HepG2 (cell line): Measurements from ENCODE around the gene ADCY9. TPM values are rescaled to one million over a fixed set of nuclear protein-coding genes. Genes with fewer than 3 reads are reported as not detected.

Experiments
- AKAP8 ChIP-seq: sonication (generic); formaldehyde crosslinking; IDR thresholded peaks from 2 replicates; pipeline ENCODE4 v1.5.1; 2020; ENCODE audit warnings: mild to moderate bottlenecking, missing genetic modification reagents
- ASH2L ChIP-seq: fragments of 300-600, 200-600 bp; sonication (generic); IDR thresholded peaks from 2 replicates; pipeline ENCODE4 v1.7.0; 2017; ENCODE audit warnings: low read depth, mild to moderate bottlenecking, moderate library complexity, mixed read lengths, low read length; ENCODE audit not compliant: insufficient read length
- ATRX ChIP-seq: sonication (generic); formaldehyde crosslinking; IDR thresholded peaks from 2 replicates; pipeline ENCODE4 v1.4.0; 2020; ENCODE audit warnings: missing genetic modification reagents, borderline replicate concordance
- BCL3 ChIP-seq: sonication (generic); formaldehyde crosslinking; IDR thresholded peaks from 2 replicates; pipeline ENCODE4 v1.5.1; 2020; ENCODE audit warnings: mild to moderate bottlenecking, missing genetic modification reagents, moderate library complexity
- BRF2 ChIP-seq: sonication (generic); formaldehyde crosslinking; IDR thresholded peaks from 2 replicates; pipeline ENCODE4 v1.8.1; 2022; ENCODE audit warnings: mild to moderate bottlenecking, missing genetic modification reagents
- CCDC6 ChIP-seq: sonication (generic); formaldehyde crosslinking; IDR thresholded peaks from 2 replicates; pipeline ENCODE4 v1.8.1; 2022; ENCODE audit warnings: mild to moderate bottlenecking, missing genetic modification reagents, moderate library complexity
- CEBPG ChIP-seq: IDR thresholded peaks from 2 replicates; pipeline ENCODE4 v1.6.1; 2016
- CREB3 ChIP-seq: sonication (generic); formaldehyde crosslinking; IDR thresholded peaks from 2 replicates; pipeline ENCODE4 v1.5.0; 2020; ENCODE audit warnings: missing genetic modification reagents
- HES4 ChIP-seq: sonication (generic); formaldehyde crosslinking; IDR thresholded peaks from 2 replicates; pipeline ENCODE4 v1.9.0; 2021; ENCODE audit warnings: mild to moderate bottlenecking, missing genetic modification reagents, borderline replicate concordance
- MIXL1 ChIP-seq: IDR thresholded peaks from 2 replicates; pipeline ENCODE4 v1.6.1; 2016
- NFRKB ChIP-seq: fragments of 450-650 bp; IDR thresholded peaks from 2 replicates; pipeline ENCODE4 v1.6.1; 2017
- PAX8 ChIP-seq: sonication (generic); formaldehyde crosslinking; IDR thresholded peaks from 2 replicates; pipeline ENCODE4 v1.8.0; 2022; ENCODE audit warnings: mild to moderate bottlenecking, missing genetic modification reagents, borderline replicate concordance
- RNF219 ChIP-seq: sonication (generic); formaldehyde crosslinking; IDR thresholded peaks from 2 replicates; pipeline ENCODE4 v1.5.0; 2020; ENCODE audit warnings: mild to moderate bottlenecking, missing genetic modification reagents
- SMAD3 ChIP-seq: sonication (generic); formaldehyde crosslinking; IDR thresholded peaks from 2 replicates; pipeline ENCODE4 v1.4.0; 2020; ENCODE audit warnings: missing genetic modification reagents
- SNAI1 ChIP-seq: sonication (generic); formaldehyde crosslinking; IDR thresholded peaks from 2 replicates; pipeline ENCODE4 v1.5.0; 2020; ENCODE audit warnings: mild to moderate bottlenecking, missing genetic modification reagents, borderline replicate concordance
- SP140L ChIP-seq: sonication (generic); formaldehyde crosslinking; IDR thresholded peaks from 2 replicates; pipeline ENCODE4 v1.4.0; 2020; ENCODE audit warnings: missing genetic modification reagents, borderline replicate concordance
- SPEN ChIP-seq: sonication (generic); formaldehyde crosslinking; IDR thresholded peaks from 2 replicates; pipeline ENCODE4 v1.5.1; 2020; ENCODE audit warnings: low read depth, mild to moderate bottlenecking, missing genetic modification reagents
- THAP7 ChIP-seq: sonication (generic); formaldehyde crosslinking; IDR thresholded peaks from 2 replicates; pipeline ENCODE4 v1.8.1; 2023; ENCODE audit warnings: mild to moderate bottlenecking, missing genetic modification reagents
- ZBTB38 ChIP-seq: sonication (generic); formaldehyde crosslinking; IDR thresholded peaks from 2 replicates; pipeline ENCODE4 v1.5.1; 2020; ENCODE audit warnings: mild to moderate bottlenecking, missing genetic modification reagents
- ZNF10 ChIP-seq: sonication (generic); formaldehyde crosslinking; IDR thresholded peaks from 2 replicates; pipeline ENCODE4 v1.4.0; 2020; ENCODE audit warnings: mild to moderate bottlenecking, low read depth, missing genetic modification reagents, borderline replicate concordance
- ZNF550 ChIP-seq: sonication (generic); formaldehyde crosslinking; IDR thresholded peaks from 2 replicates; pipeline ENCODE4 v1.4.0; 2020; ENCODE audit warnings: mild to moderate bottlenecking, missing genetic modification reagents, borderline replicate concordance
- ZNF605 ChIP-seq: sonication (generic); formaldehyde crosslinking; IDR thresholded peaks from 2 replicates; pipeline ENCODE4 v1.8.0; 2022; ENCODE audit warnings: mild to moderate bottlenecking, missing genetic modification reagents
- ZNF672 ChIP-seq: sonication (generic); formaldehyde crosslinking; IDR thresholded peaks from 2 replicates; pipeline ENCODE4 v1.8.1; 2022; ENCODE audit warnings: missing genetic modification reagents
- ZNF746 ChIP-seq: sonication (generic); formaldehyde crosslinking; IDR thresholded peaks from 2 replicates; pipeline ENCODE4 v1.8.0; 2022; ENCODE audit warnings: mild to moderate bottlenecking, missing genetic modification reagents
- ZNF841 ChIP-seq: sonication (generic); formaldehyde crosslinking; IDR thresholded peaks from 2 replicates; pipeline ENCODE4 v1.8.1; 2023; ENCODE audit warnings: missing genetic modification reagents, borderline replicate concordance
- polyA plus RNA-seq, 8 experiments: library from polyadenylated mRNA; depleted of rRNA in 3 of 8; stranded (reverse) in 7 of 8; unstranded in 1 of 8; fragments of >200 nt; fragmentation: Illumina TruSeq in 4 of 8; extraction: Trizol in 4 of 8; gene quantifications; 2 replicates each; pipeline versions ENCODE4 v1.2.1 to v1.2.3, GENCODE V29; 2011 to 2016; ENCODE audit warnings: low read depth in 4 of 8, missing spikeins in 1 of 8, mixed read lengths in 1 of 8; ENCODE audit not compliant: insufficient read depth in 1 of 8
- total RNA-seq, 5 experiments: library from RNA; depleted of rRNA; stranded (reverse); fragments of >200 nt; fragmentation: Illumina TruSeq; extraction: Trizol; gene quantifications; 2 replicates each; pipeline ENCODE4 v1.2.3, GENCODE V29; 2016; ENCODE audit warnings: low read depth in 1 of 5

Gene ADCY9
- total and polyA plus RNA-seq, 2 of the 13 experiments (the other 11 are each of a cell fraction or from before 2014, with no cell fraction given), result 11.2 to 13.9 TPM

- TF ChIP-seq ZNF605 (CRISPR knock-in tag) (peak; percentile 51; the same call in 1 of the 2 replicates), AKAP8 (0 out of 2 replicates have a peak, but pooled peaks have one; percentile 33), RNF219 (CRISPR knock-in tag) (no peak), ZNF550 (no peak), SMAD3 (CRISPR knock-in tag) (no peak), ZBTB38 (CRISPR knock-in tag) (0 out of 2 replicates have a peak, but pooled peaks have one; percentile 15), THAP7 (CRISPR knock-in tag) (no peak), ZNF10 (no peak), SPEN (CRISPR knock-in tag) (peak; percentile 64; the same call in 1 of the 2 replicates), SP140L (CRISPR knock-in tag) (no peak), CCDC6 (CRISPR knock-in tag) (no peak), BRF2 (CRISPR knock-in tag) (no peak), CREB3 (no peak), CEBPG (CRISPR knock-in tag) (peak; percentile 23), ZNF841 (CRISPR knock-in tag) (no peak; the same call in 1 of the 2 replicates), SNAI1 (no peak), NFRKB (no peak), ZNF672 (CRISPR knock-in tag) (no peak), ZNF746 (CRISPR knock-in tag) (no peak), MIXL1 (CRISPR knock-in tag) (0 out of 2 replicates have a peak, but pooled peaks have one; percentile 58), ATRX (CRISPR knock-in tag) (no peak), ASH2L (peak; percentile 42), BCL3 (CRISPR knock-in tag) (no peak), HES4 (CRISPR knock-in tag) (peak; percentile 56; the same call in 1 of the 2 replicates), PAX8 (CRISPR knock-in tag) (no peak)
Measured at GRCh38 chr16:4021070-4021779, 95.0 kb downstream of the ADCY9 start (continued).
